Neural cell (in vitro differentiated cells): ENCODE results near the gene SPATA33.

Experiments used
- EP300 ChIP-seq: fragments of 450-650 bp; conservative IDR thresholded peaks from 2 replicates; pipeline ENCODE4 v1.6.1; 2014; ENCODE audit warnings: antibody characterized with exemption, mild to moderate bottlenecking, moderate library complexity; ENCODE audit not compliant: poor library complexity, severe bottlenecking
- EZH2 ChIP-seq: fragments of 200-600, 300-800 bp; shearing (Covaris generic), sonication (generic); IDR thresholded peaks from 2 replicates; pipeline ENCODE4 v1.6.1; 2014; ENCODE audit warnings: antibody characterized with exemption, low read length, borderline replicate concordance, mild to moderate bottlenecking; ENCODE audit not compliant: insufficient read depth, poor library complexity, severe bottlenecking
- MXI1 ChIP-seq: fragments of 450-650 bp; conservative IDR thresholded peaks from 2 replicates; pipeline ENCODE4 v1.6.1; 2014; ENCODE audit warnings: antibody characterized with exemption, mild to moderate bottlenecking; ENCODE audit not compliant: poor library complexity, severe bottlenecking
- POLR2AphosphoS5 ChIP-seq: IDR thresholded peaks from 2 replicates; pipeline ENCODE4 v1.6.1; 2012
- RAD21 ChIP-seq: fragments of 450-650 bp; conservative IDR thresholded peaks from 2 replicates; pipeline ENCODE4 v1.6.1; 2014; ENCODE audit warnings: antibody characterized with exemption, mild to moderate bottlenecking, moderate library complexity
- SMC3 ChIP-seq: fragments of 450-650 bp; conservative IDR thresholded peaks from 2 replicates; pipeline ENCODE4 v1.6.1; 2014; ENCODE audit warnings: antibody characterized with exemption, mild to moderate bottlenecking, moderate library complexity; ENCODE audit not compliant: poor library complexity
- TAF1 ChIP-seq: IDR thresholded peaks from 2 replicates; pipeline ENCODE4 v1.6.1; 2012; ENCODE audit warnings: low read depth
- TF ChIP-seq, protein P1 (sequence below): fragments of 450-650 bp; IDR thresholded peaks from 2 replicates; pipeline ENCODE4 v1.5.1; 2014; ENCODE audit warnings: antibody characterized with exemption, mild to moderate bottlenecking, moderate library complexity; ENCODE audit not compliant: poor library complexity, severe bottlenecking
- TF ChIP-seq, protein P2 (sequence below): IDR thresholded peaks from 2 replicates; pipeline ENCODE4 v1.6.1; 2012; ENCODE audit warnings: borderline replicate concordance

DNA sequence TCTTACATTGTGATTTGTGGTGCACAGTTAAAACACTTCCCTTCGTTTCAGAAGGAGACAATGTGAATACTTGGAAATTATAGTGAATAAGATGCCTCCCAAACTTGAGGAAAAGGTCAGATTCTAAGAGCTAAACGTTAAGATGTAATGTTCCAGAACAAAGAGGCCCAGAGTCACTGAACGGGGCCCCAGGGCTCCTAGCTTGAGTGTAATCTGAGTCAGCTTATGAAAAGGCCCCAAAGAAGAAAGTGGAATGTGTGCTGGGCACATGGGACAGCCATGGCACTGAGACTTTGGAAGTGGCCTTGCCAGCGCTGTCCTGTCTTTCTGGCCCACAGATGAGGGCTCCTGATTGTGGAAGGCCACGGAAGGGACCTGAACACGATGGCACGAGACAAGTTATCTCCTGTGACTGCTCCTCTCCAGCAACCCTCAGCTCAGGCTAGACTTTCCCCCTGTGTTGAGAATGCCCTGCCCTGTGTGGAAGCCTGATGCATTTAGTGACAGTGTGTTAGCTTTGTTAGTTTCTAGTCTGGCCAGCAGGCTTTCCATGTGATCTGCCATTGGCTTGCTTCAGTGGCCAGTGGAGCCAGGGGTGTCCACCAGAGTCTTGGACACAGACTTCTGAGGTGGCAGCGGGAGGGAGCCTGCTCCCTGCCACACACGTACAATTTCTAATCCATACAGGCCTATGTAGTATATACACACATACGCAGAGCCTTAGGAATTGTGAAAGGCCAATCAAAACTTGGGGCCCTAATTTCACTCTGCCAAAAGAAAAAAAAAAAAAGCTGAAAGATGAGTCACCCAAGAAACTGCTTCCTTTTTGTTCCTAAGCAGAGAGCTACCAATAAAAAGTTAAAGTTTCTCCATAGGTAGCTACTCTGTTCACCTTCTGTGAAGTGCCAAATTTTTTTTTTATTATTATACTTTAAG is 13.1 kb downstream of the SPATA33 start:
- TF ChIP-seq SMC3 (no peak), EZH2 (no peak), POLR2AphosphoS5 (no peak), EP300 (no peak), MXI1 (no peak), RAD21 (no peak), TAF1 (no peak)
- TF ChIP-seq, protein P1, sequence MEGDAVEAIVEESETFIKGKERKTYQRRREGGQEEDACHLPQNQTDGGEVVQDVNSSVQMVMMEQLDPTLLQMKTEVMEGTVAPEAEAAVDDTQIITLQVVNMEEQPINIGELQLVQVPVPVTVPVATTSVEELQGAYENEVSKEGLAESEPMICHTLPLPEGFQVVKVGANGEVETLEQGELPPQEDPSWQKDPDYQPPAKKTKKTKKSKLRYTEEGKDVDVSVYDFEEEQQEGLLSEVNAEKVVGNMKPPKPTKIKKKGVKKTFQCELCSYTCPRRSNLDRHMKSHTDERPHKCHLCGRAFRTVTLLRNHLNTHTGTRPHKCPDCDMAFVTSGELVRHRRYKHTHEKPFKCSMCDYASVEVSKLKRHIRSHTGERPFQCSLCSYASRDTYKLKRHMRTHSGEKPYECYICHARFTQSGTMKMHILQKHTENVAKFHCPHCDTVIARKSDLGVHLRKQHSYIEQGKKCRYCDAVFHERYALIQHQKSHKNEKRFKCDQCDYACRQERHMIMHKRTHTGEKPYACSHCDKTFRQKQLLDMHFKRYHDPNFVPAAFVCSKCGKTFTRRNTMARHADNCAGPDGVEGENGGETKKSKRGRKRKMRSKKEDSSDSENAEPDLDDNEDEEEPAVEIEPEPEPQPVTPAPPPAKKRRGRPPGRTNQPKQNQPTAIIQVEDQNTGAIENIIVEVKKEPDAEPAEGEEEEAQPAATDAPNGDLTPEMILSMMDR, result no peak
- TF ChIP-seq, protein P2, sequence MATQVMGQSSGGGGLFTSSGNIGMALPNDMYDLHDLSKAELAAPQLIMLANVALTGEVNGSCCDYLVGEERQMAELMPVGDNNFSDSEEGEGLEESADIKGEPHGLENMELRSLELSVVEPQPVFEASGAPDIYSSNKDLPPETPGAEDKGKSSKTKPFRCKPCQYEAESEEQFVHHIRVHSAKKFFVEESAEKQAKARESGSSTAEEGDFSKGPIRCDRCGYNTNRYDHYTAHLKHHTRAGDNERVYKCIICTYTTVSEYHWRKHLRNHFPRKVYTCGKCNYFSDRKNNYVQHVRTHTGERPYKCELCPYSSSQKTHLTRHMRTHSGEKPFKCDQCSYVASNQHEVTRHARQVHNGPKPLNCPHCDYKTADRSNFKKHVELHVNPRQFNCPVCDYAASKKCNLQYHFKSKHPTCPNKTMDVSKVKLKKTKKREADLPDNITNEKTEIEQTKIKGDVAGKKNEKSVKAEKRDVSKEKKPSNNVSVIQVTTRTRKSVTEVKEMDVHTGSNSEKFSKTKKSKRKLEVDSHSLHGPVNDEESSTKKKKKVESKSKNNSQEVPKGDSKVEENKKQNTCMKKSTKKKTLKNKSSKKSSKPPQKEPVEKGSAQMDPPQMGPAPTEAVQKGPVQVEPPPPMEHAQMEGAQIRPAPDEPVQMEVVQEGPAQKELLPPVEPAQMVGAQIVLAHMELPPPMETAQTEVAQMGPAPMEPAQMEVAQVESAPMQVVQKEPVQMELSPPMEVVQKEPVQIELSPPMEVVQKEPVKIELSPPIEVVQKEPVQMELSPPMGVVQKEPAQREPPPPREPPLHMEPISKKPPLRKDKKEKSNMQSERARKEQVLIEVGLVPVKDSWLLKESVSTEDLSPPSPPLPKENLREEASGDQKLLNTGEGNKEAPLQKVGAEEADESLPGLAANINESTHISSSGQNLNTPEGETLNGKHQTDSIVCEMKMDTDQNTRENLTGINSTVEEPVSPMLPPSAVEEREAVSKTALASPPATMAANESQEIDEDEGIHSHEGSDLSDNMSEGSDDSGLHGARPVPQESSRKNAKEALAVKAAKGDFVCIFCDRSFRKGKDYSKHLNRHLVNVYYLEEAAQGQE, result no peak
